OCI-LY7 (cell line): ENCODE results near the gene KLHL3. TPM values are rescaled to one million over a fixed set of nuclear protein-coding genes. Genes with fewer than 3 reads are reported as not detected.

Experiments
- BruUV-seq: library from RNA; stranded (reverse); fragments of 400-500 nt; replicated peaks from 2 replicates; lab custom pipeline; 2021; lab: Mats Ljungman, UMichigan
- CTCF ChIA-PET: fragments of 300-600 bp; sonication (Branson Sonifier 250); formaldehyde crosslinking; loops from one replicate; lab custom pipeline; 2022; ENCODE audit warnings: antibody characterized with exemption; ENCODE audit not compliant: unreplicated experiment; lab: Charles Lee
- POLR2A ChIA-PET: fragments of 300-600 bp; sonication (Branson Sonifier 250); formaldehyde crosslinking; loops from one replicate; lab custom pipeline; 2022; ENCODE audit warnings: antibody characterized with exemption; lab: Charles Lee
- DNase-seq: peaks from one replicate; pipeline ENCODE4 v3.0.0-alpha.2; 2015; ENCODE audit warnings: low spot score
- H2AFZ ChIP-seq: fragments of 200-600 bp; sonication (generic), shearing (Covaris generic); 2 replicates; pipeline ENCODE4 v1.6.1; 2014; ENCODE audit warnings: mild to moderate bottlenecking, antibody characterized with exemption, low read length, moderate library complexity
- H3K27ac ChIP-seq: fragments of 200-600 bp; sonication (generic); 2 replicates; pipeline ENCODE4 v1.5.1; 2014; ENCODE audit warnings: mixed run types, low read depth, mild to moderate bottlenecking, moderate library complexity, low read length, inconsistent platforms; ENCODE audit not compliant: poor library complexity, severe bottlenecking
- H3K36me3 ChIP-seq: fragments of 200-600 bp; sonication (generic); 2 replicates; pipeline ENCODE4 v1.6.1; 2014; ENCODE audit warnings: mild to moderate bottlenecking, antibody characterized with exemption, low read length, moderate library complexity, mixed read lengths; ENCODE audit not compliant: insufficient read depth
- H3K4me1 ChIP-seq: fragments of 200-600 bp; sonication (generic); 2 replicates; pipeline ENCODE4 v1.5.1; 2014; ENCODE audit warnings: mild to moderate bottlenecking, low read length; ENCODE audit not compliant: insufficient read depth, poor library complexity, severe bottlenecking
- H3K4me2 ChIP-seq: fragments of 200-600 bp; sonication (generic); 2 replicates; pipeline ENCODE4 v1.6.1; 2014; ENCODE audit warnings: mild to moderate bottlenecking, low read length
- H3K4me3 ChIP-seq: fragments of 200-600 bp; sonication (generic); 2 replicates; pipeline ENCODE4 v1.5.1; 2014; ENCODE audit warnings: mild to moderate bottlenecking, low read depth, low read length; ENCODE audit not compliant: poor library complexity, severe bottlenecking
- H3K79me2 ChIP-seq: fragments of 200-600 bp; sonication (generic); 2 replicates; pipeline ENCODE4 v1.6.1; 2016; ENCODE audit warnings: low read depth, mild to moderate bottlenecking, low read length, moderate library complexity, mixed read lengths; ENCODE audit not compliant: insufficient read depth
- H3K9me2 ChIP-seq: fragments of 200-600 bp; sonication (generic); 2 replicates; pipeline ENCODE4 v1.6.1; 2016; ENCODE audit warnings: mild to moderate bottlenecking, low read length, mixed read lengths; ENCODE audit not compliant: insufficient read depth
- H3K9me3 ChIP-seq: fragments of 200-600 bp; sonication (generic); 2 replicates; pipeline ENCODE4 v1.6.1; 2014; ENCODE audit warnings: mild to moderate bottlenecking, mixed run types, low read length, mixed read lengths
- H4K20me1 ChIP-seq: fragments of 200-600 bp; sonication (generic); 2 replicates; pipeline ENCODE4 v1.6.1; 2014; ENCODE audit warnings: mild to moderate bottlenecking, antibody characterized with exemption, low read length, moderate library complexity, mixed read lengths; ENCODE audit not compliant: insufficient read depth
- EZH2phosphoT487 ChIP-seq: fragments of 200-600 bp; sonication (generic); IDR thresholded peaks from 2 replicates; pipeline ENCODE4 v1.6.1; 2018; ENCODE audit warnings: low read depth, borderline replicate concordance, mild to moderate bottlenecking, mixed run types, antibody characterized with exemption, low read length, moderate library complexity, mixed read lengths
- intact Hi-C: fragments of 100-400 bp; cut with micrococcal nuclease; formaldehyde crosslinking; loops from one replicate; pipeline ENCODE4 v1.10.0; 2022; ENCODE audit not compliant: unreplicated experiment
- total RNA-seq, 2 experiments: library from RNA; depleted of rRNA in 1 of 2; stranded (reverse); fragments of >200 nt in 1 of 2; shearing (Covaris generic) in 1 of 2; gene quantifications; 2 replicates each; pipeline ENCODE4 v1.2.3, GENCODE V29; 2014 to 2022
- TF ChIP-seq, protein P1 (sequence below): fragments of 200-600 bp; sonication (generic); conservative IDR thresholded peaks from 2 replicates; pipeline ENCODE4 v1.5.1; 2014; ENCODE audit warnings: mild to moderate bottlenecking, antibody characterized with exemption, low read length, moderate library complexity, mixed read lengths

The KLHL3 gene
- total RNA-seq, 2 experiments from 2014 or later, result 0.28 to 6.2 TPM

DNA sequence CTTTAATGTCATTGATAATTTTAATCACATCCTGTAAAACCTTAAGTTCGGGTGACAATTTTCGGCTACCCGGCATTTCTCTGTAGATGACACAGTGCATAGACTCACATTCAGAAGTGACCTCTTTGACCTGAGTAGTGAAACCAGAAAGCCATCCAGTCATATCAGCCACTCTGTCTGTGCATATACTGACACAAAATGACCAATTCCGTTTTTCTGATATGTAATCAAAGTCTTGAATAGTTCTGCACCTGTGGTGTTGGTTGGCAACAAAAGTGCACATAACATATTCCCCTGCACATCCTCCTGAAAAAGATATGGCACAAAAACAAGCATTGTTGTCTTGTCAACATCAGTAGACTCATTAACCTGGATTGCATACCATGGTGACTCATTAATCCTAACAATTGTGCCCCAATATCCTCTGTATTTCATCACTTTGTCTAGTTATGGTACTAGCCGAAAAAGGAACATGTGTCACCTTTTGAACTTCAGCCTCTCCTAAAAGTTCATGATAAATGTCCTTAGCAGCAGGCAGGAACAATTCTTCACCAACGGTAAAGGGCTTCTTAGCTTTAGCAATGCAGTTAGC lies 22.9 kb upstream of the KLHL3 start:
- Histone ChIP-seq H3K4me2 (no peak overlapping the region), H3K4me3 (no peak overlapping the region), H2AFZ (no peak overlapping the region), H3K4me1 (peaks cover 7% of the 10 kb centered on the region), H3K79me2 (peaks cover 3% of the 10 kb centered on the region), H3K27ac (no peak overlapping the region), H3K9me3 (0 out of 2 replicates have a peak, but pooled peaks cover 6% of the 10 kb centered on the region), H3K9me2 (no peaks in the 10 kb centered on the region), H4K20me1 (no peaks in the 10 kb centered on the region), H3K36me3 (peaks cover 2% of the 10 kb centered on the region; the same call in 1 of the 2 replicates)
- no peak for DNase-seq
- POLR2A ChIA-PET, result interaction anchor here (0.6 kb wide), 1 partner anchor 629 kb away, joined by 3 read pairs; no protein-coding TSS in a partner anchor
- TF ChIP-seq, protein P1, sequence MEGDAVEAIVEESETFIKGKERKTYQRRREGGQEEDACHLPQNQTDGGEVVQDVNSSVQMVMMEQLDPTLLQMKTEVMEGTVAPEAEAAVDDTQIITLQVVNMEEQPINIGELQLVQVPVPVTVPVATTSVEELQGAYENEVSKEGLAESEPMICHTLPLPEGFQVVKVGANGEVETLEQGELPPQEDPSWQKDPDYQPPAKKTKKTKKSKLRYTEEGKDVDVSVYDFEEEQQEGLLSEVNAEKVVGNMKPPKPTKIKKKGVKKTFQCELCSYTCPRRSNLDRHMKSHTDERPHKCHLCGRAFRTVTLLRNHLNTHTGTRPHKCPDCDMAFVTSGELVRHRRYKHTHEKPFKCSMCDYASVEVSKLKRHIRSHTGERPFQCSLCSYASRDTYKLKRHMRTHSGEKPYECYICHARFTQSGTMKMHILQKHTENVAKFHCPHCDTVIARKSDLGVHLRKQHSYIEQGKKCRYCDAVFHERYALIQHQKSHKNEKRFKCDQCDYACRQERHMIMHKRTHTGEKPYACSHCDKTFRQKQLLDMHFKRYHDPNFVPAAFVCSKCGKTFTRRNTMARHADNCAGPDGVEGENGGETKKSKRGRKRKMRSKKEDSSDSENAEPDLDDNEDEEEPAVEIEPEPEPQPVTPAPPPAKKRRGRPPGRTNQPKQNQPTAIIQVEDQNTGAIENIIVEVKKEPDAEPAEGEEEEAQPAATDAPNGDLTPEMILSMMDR, result no peak
- TF ChIP-seq EZH2phosphoT487, result no peak
- intact Hi-C loops, result loop anchor here (10.0 kb wide), 1 partner anchor 1594 kb away; no protein-coding TSS in a partner anchor
- CTCF ChIA-PET, result no interaction called here
- no TSS peak for BruUV-seq

DNA sequence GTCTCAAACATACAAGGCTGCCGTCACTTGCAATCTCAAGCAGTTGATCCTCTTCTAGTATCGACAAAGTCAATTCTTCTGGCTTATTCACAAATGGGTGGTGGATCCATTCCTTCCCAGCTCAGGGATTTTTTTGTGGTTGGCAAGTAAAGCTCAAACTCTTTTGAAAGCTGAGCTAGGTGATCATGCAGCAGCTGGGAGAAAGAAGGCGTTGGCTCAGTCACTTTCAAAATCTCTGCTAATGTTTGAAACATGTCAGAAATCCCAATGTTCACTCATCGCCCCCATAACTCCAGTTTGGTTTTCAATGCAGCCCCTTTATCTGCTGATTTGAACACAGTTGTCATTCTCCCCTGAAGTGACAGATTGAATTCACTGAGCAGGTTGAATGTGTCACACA lies 22.2 kb upstream of the KLHL3 start:
- no peak for TF ChIP-seq EZH2phosphoT487
- TF ChIP-seq, protein P1, result no peak
- ChIA-PET CTCF (no interaction called here), POLR2A (interaction anchor here (0.6 kb wide), 1 partner anchor 630 kb away, joined by 3 read pairs; no protein-coding TSS in a partner anchor)
- peaks cover 9% of the 10 kb centered on the region for H3K36me3 ChIP-seq
- H3K79me2 ChIP-seq, result peaks cover 10% of the 10 kb centered on the region
- H3K4me2 ChIP-seq, result no peak overlapping the region
- intact Hi-C loops, result loop anchor here (10.0 kb wide), 1 partner anchor 1593 kb away; no protein-coding TSS in a partner anchor
- H3K9me2 ChIP-seq, result no peaks in the 10 kb centered on the region
- DNase-seq, result no peak
- BruUV-seq, result no TSS peak
- H3K9me3 ChIP-seq, result 0 out of 2 replicates have a peak, but pooled peaks cover 6% of the 10 kb centered on the region
- H2AFZ ChIP-seq, result no peak overlapping the region
- H3K4me1 ChIP-seq, result peaks cover 7% of the 10 kb centered on the region
- no peak overlapping the region for H3K4me3 ChIP-seq
- no peak overlapping the region for H3K27ac ChIP-seq
- H4K20me1 ChIP-seq, result 0 out of 2 replicates have a peak, but pooled peaks cover 3% of the 10 kb centered on the region

DNA sequence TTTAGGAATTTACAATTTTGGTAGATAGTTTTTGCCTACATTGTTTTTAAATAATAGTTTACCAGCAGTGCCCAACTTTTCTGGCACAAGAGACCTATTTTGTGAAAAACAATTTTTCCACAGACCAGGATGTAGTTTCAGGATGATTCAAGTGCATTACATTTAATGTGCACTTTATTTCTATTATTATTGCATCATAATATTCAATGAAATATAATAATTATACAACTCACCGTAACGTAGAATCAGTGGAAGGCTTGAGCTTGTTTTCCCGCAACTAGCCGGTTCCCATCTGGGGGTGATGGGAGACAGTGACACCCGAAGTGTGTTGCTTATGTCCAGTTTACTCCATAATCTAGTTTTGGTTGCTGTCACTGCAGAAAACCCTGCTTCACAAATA lies 21.7 kb upstream of the KLHL3 start:
- no peak for TF ChIP-seq EZH2phosphoT487
- TF ChIP-seq, protein P1, result no peak

More for the DNA sequence above, 21.7 kb upstream of the KLHL3 start:
- BruUV-seq, result no TSS peak
- Histone ChIP-seq H3K4me1 (peaks cover 7% of the 10 kb centered on the region), H3K9me3 (0 out of 2 replicates have a peak, but pooled peaks cover 6% of the 10 kb centered on the region), H3K79me2 (peaks cover 15% of the 10 kb centered on the region), H3K4me3 (no peak overlapping the region), H3K4me2 (no peak overlapping the region), H3K27ac (no peak overlapping the region), H3K36me3 (peaks cover 14% of the 10 kb centered on the region), H4K20me1 (peaks cover 5% of the 10 kb centered on the region; the same call in 1 of the 2 replicates), H3K9me2 (no peaks in the 10 kb centered on the region), H2AFZ (no peak overlapping the region)
- intact Hi-C loops, result loop anchor here (10.0 kb wide), 1 partner anchor 1593 kb away; no protein-coding TSS in a partner anchor
- no peak for DNase-seq
- CTCF ChIA-PET, result no interaction called here
- POLR2A ChIA-PET, result no interaction called here
